AG04449 (cell line): Measurements from ENCODE around the gene NISCH.

Experiments
- CTCF ChIA-PET: fragments of 350-600 bp; formaldehyde crosslinking; extraction: SDS; loops from one replicate; lab custom pipeline; 2021; ENCODE audit warnings: antibody characterized with exemption; lab: Yijun Ruan, JAX
- POLR2A ChIA-PET: fragments of 400-600, 350-600 bp; formaldehyde crosslinking; extraction: SDS; loops from one replicate; lab custom pipeline; 2020; ENCODE audit warnings: antibody characterized with exemption, inconsistent platforms; lab: Yijun Ruan, JAX
- DNase-seq: peaks from one replicate; pipeline ENCODE4 v3.0.0-alpha.2; 2010; ENCODE audit warnings: low read depth, low spot score
- H3K4me3 ChIP-seq: 2 replicates; pipeline ENCODE4 v1.5.1; 2011; ENCODE audit warnings: low read depth, mild to moderate bottlenecking, control low read depth, low read length
- TF ChIP-seq, protein P1 (sequence below): IDR thresholded peaks from one replicate; pipeline ENCODE4 v1.5.1; 2011; ENCODE audit warnings: mild to moderate bottlenecking, moderate library complexity, low read length, control low read depth, inconsistent platforms; ENCODE audit not compliant: insufficient read depth; ENCODE audit errors: missing control alignments

Gene NISCH

GRCh38 chr3:52516509-52517195 lies 61.2 kb downstream of the NISCH start:
- no peak for DNase-seq
- ChIA-PET CTCF (interaction anchor here (1.0 kb wide), 1 partner anchor 89 kb away, joined by 3 read pairs; no protein-coding TSS in a partner anchor), POLR2A (no interaction called here)
- no peak overlapping the region for H3K4me3 ChIP-seq
- TF ChIP-seq, protein P1, sequence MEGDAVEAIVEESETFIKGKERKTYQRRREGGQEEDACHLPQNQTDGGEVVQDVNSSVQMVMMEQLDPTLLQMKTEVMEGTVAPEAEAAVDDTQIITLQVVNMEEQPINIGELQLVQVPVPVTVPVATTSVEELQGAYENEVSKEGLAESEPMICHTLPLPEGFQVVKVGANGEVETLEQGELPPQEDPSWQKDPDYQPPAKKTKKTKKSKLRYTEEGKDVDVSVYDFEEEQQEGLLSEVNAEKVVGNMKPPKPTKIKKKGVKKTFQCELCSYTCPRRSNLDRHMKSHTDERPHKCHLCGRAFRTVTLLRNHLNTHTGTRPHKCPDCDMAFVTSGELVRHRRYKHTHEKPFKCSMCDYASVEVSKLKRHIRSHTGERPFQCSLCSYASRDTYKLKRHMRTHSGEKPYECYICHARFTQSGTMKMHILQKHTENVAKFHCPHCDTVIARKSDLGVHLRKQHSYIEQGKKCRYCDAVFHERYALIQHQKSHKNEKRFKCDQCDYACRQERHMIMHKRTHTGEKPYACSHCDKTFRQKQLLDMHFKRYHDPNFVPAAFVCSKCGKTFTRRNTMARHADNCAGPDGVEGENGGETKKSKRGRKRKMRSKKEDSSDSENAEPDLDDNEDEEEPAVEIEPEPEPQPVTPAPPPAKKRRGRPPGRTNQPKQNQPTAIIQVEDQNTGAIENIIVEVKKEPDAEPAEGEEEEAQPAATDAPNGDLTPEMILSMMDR, result no peak

DNA sequence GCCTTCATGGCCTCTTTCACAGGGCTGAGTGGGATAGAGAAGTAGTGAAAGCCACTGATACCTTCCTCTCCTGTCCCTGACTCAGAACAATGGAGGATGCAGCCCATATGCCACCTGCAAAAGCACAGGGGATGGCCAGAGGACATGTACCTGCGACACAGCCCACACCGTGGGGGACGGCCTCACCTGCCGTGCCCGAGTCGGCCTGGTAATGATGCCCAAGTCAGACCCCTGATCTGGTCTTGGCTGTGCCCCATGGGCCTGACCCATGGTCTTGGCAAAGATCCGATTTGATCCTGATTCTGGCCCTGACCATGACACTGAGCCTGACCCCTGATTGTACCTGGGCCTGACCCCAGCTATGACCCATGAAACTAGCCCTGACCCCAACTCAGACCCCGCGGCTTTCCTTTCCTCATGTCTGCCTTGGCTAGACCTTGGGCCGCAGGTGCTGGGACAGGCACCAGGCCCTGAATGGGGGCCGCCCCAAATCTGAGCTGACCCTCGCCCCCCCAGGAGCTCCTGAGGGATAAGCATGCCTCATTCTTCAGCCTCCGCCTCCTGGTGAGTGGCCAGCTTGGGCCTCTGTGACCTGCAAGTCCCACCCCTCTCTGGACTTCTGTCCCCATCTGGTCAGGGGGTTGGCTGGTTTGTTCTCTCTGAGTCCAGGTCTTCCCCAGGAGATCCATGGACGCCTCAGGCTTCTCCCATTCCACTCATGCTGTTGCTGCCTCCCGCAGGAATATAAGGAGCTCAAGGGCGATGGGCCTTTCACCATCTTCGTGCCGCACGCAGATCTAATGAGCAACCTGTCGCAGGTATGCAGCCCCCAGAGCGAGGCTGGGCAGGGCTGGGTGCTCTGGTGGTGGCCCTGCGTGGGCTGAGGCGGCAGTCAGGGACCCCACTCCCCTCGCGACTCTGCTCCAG lies 62.7 kb downstream of the NISCH start:
- peak overlapping the region; percentile 18 for H3K4me3 ChIP-seq
- no peak for DNase-seq

GRCh38 chr3:52518723-52519444 lies 63.5 kb downstream of the NISCH start:
- ChIA-PET CTCF (interaction anchor here (0.8 kb wide), 1 partner anchor 11 kb away, joined by 3 read pairs; no protein-coding TSS in a partner anchor), POLR2A (no interaction called here)
- DNase-seq, result no peak
- H3K4me3 ChIP-seq, result peak overlapping the region; percentile 43
- TF ChIP-seq, protein P1, result no peak

More for the DNA sequence above, 62.7 kb downstream of the NISCH start:
- TF ChIP-seq, protein P1, result no peak
- POLR2A ChIA-PET, result no interaction called here
- CTCF ChIA-PET, result interaction anchor here (0.8 to 1.0 kb wide), 2 partner anchors 12 to 90 kb away, joined by 3 read pairs; no protein-coding TSS in a partner anchor

DNA sequence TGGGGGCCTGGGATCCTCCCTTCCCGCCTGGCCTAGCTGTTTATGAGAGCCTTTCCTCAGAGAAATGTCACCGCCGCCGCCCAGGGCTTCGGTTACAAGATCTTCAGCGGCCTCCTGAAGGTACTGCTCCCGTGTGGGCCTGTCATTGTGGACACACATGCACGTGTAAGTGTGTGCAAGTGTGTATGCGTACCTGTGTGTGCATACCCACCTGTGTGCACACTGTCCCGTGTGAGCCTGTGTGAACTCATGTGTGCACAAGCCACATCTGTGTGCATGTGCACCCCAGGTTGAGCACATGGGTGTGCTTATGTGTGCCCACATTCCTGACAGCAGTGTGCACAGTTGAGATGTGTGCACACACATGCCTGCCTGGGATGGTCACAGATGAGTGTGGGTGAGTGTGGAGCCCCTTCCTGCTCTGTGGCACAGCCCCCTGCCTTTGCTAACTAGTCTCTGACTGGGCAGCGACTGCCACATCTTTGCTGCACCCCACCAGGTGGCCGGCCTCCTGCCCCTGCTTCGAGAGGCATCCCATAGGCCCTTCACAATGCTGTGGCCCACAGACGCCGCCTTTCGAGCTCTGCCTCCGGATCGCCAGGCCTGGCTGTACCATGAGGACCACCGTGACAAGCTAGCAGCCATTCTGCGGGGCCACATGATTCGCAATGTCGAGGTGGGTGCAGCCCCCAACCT lies 64.2 kb downstream of the NISCH start:
- H3K4me3 ChIP-seq, result no peak overlapping the region
- TF ChIP-seq, protein P1, result no peak
- no peak for DNase-seq
- POLR2A ChIA-PET, result no interaction called here
- CTCF ChIA-PET, result no interaction called here

GRCh38 chr3:52520141-52520667 lies 64.8 kb downstream of the NISCH start:
- no peak overlapping the region for H3K4me3 ChIP-seq
- no peak for DNase-seq
- TF ChIP-seq, protein P1, result no peak
- ChIA-PET CTCF (no interaction called here), POLR2A (no interaction called here)
